Measurements from ENCODE around the gene CRISP2.

DNA sequence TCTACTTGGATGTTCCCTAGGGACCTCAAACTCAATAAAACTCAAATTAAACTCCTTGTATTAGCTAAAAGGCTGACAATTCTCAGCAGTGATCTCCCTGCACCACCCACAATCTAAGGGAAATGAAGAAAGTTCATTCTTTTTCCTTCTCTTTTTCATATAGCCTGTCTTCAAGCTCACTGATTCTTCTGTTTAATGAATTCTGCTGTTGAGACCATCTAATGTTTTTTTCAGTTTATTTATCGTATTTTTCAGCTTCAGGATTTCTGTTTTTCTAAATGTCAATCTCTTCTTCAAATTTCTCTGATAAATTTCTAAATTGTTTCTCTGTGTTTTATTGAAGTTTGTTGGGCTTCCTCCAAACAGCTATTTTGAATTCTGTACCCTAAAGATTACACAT is 19.8 kb downstream of the CRISP2 start:
- TF ChIP-seq, protein P1, sequence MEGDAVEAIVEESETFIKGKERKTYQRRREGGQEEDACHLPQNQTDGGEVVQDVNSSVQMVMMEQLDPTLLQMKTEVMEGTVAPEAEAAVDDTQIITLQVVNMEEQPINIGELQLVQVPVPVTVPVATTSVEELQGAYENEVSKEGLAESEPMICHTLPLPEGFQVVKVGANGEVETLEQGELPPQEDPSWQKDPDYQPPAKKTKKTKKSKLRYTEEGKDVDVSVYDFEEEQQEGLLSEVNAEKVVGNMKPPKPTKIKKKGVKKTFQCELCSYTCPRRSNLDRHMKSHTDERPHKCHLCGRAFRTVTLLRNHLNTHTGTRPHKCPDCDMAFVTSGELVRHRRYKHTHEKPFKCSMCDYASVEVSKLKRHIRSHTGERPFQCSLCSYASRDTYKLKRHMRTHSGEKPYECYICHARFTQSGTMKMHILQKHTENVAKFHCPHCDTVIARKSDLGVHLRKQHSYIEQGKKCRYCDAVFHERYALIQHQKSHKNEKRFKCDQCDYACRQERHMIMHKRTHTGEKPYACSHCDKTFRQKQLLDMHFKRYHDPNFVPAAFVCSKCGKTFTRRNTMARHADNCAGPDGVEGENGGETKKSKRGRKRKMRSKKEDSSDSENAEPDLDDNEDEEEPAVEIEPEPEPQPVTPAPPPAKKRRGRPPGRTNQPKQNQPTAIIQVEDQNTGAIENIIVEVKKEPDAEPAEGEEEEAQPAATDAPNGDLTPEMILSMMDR (IDR thresholded peaks at IDR 0.05): no peak
- no peak for TF ChIP-seq EZH2 (IDR thresholded peaks at IDR 0.05; ENCODE audit: borderline replicate concordance, insufficient read depth, low read depth, low read length, poor library complexity, severe bottlenecking)

Data from B cell (primary cell).